Fibroblast of lung (primary cell): Measurements from ENCODE around the gene HABP2. TPM values are rescaled to one million over a fixed set of nuclear protein-coding genes. Genes with fewer than 3 reads are reported as not detected.

Experiments
- DNase-seq, 2 donors: peaks; one replicate each; pipeline versions ENCODE4 v3.0.0 to v3.0.0-alpha.2; 2010; ENCODE audit warnings: low read depth in 2 of 2
- H2AFZ ChIP-seq: 2 replicates; pipeline ENCODE4 v1.5.1; 2012; ENCODE audit warnings: low read length, control low read depth, inconsistent platforms
- H3K27ac ChIP-seq: 2 replicates; pipeline ENCODE4 v1.5.1; 2011; ENCODE audit warnings: low read length, control low read depth; ENCODE audit not compliant: insufficient read depth
- H3K27me3 ChIP-seq: 2 replicates; pipeline ENCODE4 v1.5.1; 2011; ENCODE audit warnings: mild to moderate bottlenecking, low read length; ENCODE audit not compliant: control insufficient read depth, insufficient read depth
- H3K36me3 ChIP-seq: 2 replicates; pipeline ENCODE4 v1.5.1; 2011; ENCODE audit warnings: low read length; ENCODE audit not compliant: control insufficient read depth, insufficient read depth
- H3K4me1 ChIP-seq: 2 replicates; pipeline ENCODE4 v1.5.1; 2011; ENCODE audit warnings: low read length; ENCODE audit not compliant: control insufficient read depth, insufficient read depth; ENCODE audit errors: extremely low read depth
- H3K4me2 ChIP-seq: 2 replicates; pipeline ENCODE4 v1.5.1; 2011; ENCODE audit warnings: low read length, control low read depth; ENCODE audit not compliant: insufficient read depth; ENCODE audit errors: extremely low read depth
- H3K4me3 ChIP-seq, 4 experiments: fragments of 200-600 bp in 1 of 4; sonication (generic) in 1 of 4; replicated peaks in 1 of 4; 2 replicates each; pipeline ENCODE4 v1.5.1; 2011 to 2016; ENCODE audit warnings: low read length in 4 of 4, low read depth in 3 of 4, mild to moderate bottlenecking in 3 of 4, control low read depth in 2 of 4, inconsistent platforms in 1 of 4, mixed read lengths in 1 of 4; ENCODE audit not compliant: insufficient read depth in 1 of 4; ENCODE audit errors: control extremely low read depth in 1 of 4
- H3K79me2 ChIP-seq: 2 replicates; pipeline ENCODE4 v1.5.1; 2012; ENCODE audit warnings: mild to moderate bottlenecking, low read length, inconsistent platforms; ENCODE audit not compliant: control insufficient read depth, insufficient read depth
- H3K9ac ChIP-seq: 2 replicates; pipeline ENCODE4 v1.5.1; 2011; ENCODE audit warnings: mild to moderate bottlenecking, low read length, control low read depth; ENCODE audit not compliant: insufficient read depth
- H3K9me3 ChIP-seq: 2 replicates; pipeline ENCODE4 v1.5.1; 2012; ENCODE audit warnings: low read depth, low read length; ENCODE audit not compliant: control insufficient read depth, insufficient read depth
- H4K20me1 ChIP-seq: 2 replicates; pipeline ENCODE4 v1.5.1; 2011; ENCODE audit warnings: low read length; ENCODE audit not compliant: control insufficient read depth, insufficient read depth; ENCODE audit errors: extremely low read depth
- EZH2 ChIP-seq: IDR thresholded peaks from 2 replicates; pipeline ENCODE4 v1.5.1; 2012; ENCODE audit warnings: low read length, control low read depth, mild to moderate bottlenecking; ENCODE audit errors: missing control alignments
- polyA plus RNA-seq, 2 donors: library from polyadenylated mRNA; depleted of rRNA in 1 of 2; stranded (reverse) in 1 of 2; unstranded in 1 of 2; fragments of >200 nt; gene quantifications; 2 replicates each; pipeline ENCODE4 v1.2.1, GENCODE V29; 2011 to 2012; ENCODE audit warnings: missing spikeins in 1 of 2
- total RNA-seq: library from RNA; depleted of rRNA; stranded (reverse); fragments of >200 nt; gene quantifications from 2 replicates; pipeline ENCODE4 v1.2.1, GENCODE V29; 2014
- TF ChIP-seq, protein P1 (sequence below), 2 donors: IDR thresholded peaks in 1 of 2; conservative IDR thresholded peaks in 1 of 2; 1 replicate in 1 of 2; 2 replicates in 1 of 2; pipeline ENCODE4 v1.5.1; 2011 to 2012; ENCODE audit warnings: low read length in 2 of 2, control low read depth in 1 of 2, inconsistent platforms in 1 of 2, low read depth in 1 of 2, mild to moderate bottlenecking in 1 of 2

HABP2 gene
- total and polyA plus RNA-seq, 2 donors (not counting 1 experiment from before 2014, with no cell fraction given), result not detected

DNA sequence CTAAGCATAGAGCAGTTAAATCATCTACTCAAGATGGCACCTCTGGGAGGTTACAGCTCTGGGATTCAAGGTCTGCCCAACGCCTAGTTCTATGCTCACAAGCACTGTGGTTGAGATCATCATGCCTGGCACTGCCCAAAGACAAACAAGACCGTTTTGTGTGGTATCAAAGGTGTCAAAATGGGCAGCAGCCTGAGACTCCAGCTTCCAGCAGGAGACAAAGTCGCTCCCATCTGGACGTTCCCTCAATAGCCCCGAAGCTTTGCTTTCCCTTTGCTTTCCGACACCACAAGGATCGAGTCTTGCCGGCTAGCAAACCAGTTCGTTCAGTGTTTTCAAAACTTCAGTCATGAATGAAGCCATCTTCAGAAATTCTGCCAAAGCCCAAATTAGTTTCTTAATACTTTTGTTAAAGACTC lies 5.1 kb downstream of the HABP2 start:
- Histone ChIP-seq H3K4me1 (no peaks in the 10 kb centered on the region), H3K36me3 (no peaks in the 10 kb centered on the region), H3K9me3 (no peaks in the 10 kb centered on the region), H3K27ac (no peak overlapping the region), H2AFZ (no peak overlapping the region), H3K79me2 (no peaks in the 10 kb centered on the region), H3K9ac (no peak overlapping the region), H3K4me3 (peak overlapping the region in 1 of 4 experiments; percentile 13), H3K27me3 (peaks cover 2% of the 10 kb centered on the region), H3K4me2 (no peak overlapping the region), H4K20me1 (no peaks in the 10 kb centered on the region)
- DNase-seq, result no peak
- TF ChIP-seq, protein P1, sequence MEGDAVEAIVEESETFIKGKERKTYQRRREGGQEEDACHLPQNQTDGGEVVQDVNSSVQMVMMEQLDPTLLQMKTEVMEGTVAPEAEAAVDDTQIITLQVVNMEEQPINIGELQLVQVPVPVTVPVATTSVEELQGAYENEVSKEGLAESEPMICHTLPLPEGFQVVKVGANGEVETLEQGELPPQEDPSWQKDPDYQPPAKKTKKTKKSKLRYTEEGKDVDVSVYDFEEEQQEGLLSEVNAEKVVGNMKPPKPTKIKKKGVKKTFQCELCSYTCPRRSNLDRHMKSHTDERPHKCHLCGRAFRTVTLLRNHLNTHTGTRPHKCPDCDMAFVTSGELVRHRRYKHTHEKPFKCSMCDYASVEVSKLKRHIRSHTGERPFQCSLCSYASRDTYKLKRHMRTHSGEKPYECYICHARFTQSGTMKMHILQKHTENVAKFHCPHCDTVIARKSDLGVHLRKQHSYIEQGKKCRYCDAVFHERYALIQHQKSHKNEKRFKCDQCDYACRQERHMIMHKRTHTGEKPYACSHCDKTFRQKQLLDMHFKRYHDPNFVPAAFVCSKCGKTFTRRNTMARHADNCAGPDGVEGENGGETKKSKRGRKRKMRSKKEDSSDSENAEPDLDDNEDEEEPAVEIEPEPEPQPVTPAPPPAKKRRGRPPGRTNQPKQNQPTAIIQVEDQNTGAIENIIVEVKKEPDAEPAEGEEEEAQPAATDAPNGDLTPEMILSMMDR (conservative IDR thresholded peaks at IDR 0.05 in 1 of 2, IDR thresholded peaks at IDR 0.05 in 1 of 2; ENCODE audit: low read depth in 1 of 2, low read length in 2 of 2), result no peak
- TF ChIP-seq EZH2, result no peak

DNA sequence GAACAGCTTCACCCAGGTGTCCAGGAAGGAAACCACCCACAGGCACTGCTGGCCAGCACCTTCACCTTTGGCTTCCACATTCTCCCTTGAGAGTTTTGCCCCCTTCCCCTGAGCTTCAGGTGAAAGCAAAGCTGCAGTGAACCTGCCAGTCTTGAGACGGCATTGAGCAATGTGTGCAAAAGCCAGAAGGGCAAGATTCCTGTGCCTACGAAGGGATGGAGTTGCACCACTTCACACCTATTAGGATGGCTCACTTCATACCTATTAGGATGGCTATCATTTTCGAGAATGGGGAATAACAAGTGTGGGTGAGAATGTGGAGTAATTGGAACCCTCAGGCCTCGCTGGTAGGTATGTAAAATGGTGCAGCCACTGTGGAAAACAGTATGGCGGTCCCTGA lies 7.2 kb downstream of the HABP2 start:
- DNase-seq, result no peak
- Histone ChIP-seq H3K79me2 (no peaks in the 10 kb centered on the region), H3K4me3 (no peak overlapping the region), H2AFZ (no peak overlapping the region), H4K20me1 (no peaks in the 10 kb centered on the region), H3K9me3 (no peaks in the 10 kb centered on the region), H3K27ac (no peak overlapping the region), H3K27me3 (peaks cover 2% of the 10 kb centered on the region), H3K4me2 (no peak overlapping the region), H3K9ac (no peak overlapping the region), H3K4me1 (no peaks in the 10 kb centered on the region), H3K36me3 (no peaks in the 10 kb centered on the region)
- TF ChIP-seq EZH2, result no peak
- TF ChIP-seq, protein P1 (conservative IDR thresholded peaks at IDR 0.05 in 1 of 2, IDR thresholded peaks at IDR 0.05 in 1 of 2; ENCODE audit: low read depth in 1 of 2, low read length in 2 of 2), result no peak

DNA sequence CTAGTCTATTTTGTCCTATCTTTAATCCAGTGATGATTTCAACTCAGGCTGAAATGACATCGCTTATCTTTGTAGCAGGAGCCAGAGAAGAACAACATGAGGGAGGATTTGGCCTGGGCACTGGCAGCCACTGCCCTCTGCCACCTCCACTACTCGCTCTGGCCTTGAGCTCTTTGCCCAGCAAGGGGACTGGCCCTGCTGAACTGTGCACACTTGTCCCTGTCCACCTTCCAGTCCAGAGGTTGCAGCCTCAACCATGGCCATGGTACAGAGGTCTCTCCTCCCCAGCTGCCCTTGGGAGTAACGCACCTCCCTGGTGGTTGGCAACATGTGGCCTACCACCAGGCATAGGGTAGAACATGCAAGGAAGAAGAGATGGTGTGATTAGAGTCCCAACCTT lies 8.4 kb downstream of the HABP2 start:
- H3K27ac ChIP-seq, result no peak overlapping the region
- H3K4me2 ChIP-seq, result no peak overlapping the region
- H3K9ac ChIP-seq, result no peak overlapping the region
- no peaks in the 10 kb centered on the region for H3K79me2 ChIP-seq
- no peak for DNase-seq
- H3K4me1 ChIP-seq, result no peaks in the 10 kb centered on the region
- no peak overlapping the region for H3K4me3 ChIP-seq
- TF ChIP-seq, protein P1 (conservative IDR thresholded peaks at IDR 0.05 in 1 of 2, IDR thresholded peaks at IDR 0.05 in 1 of 2; ENCODE audit: low read depth in 1 of 2, low read length in 2 of 2), result no peak
- no peak for TF ChIP-seq EZH2
- no peaks in the 10 kb centered on the region for H3K36me3 ChIP-seq
- H3K27me3 ChIP-seq, result peaks cover 2% of the 10 kb centered on the region
- H2AFZ ChIP-seq, result no peak overlapping the region
- no peaks in the 10 kb centered on the region for H3K9me3 ChIP-seq
- H4K20me1 ChIP-seq, result no peaks in the 10 kb centered on the region
